NCI-H2196 (cell line): ENCODE measurements around the gene TRAPPC4.
"Not testable (repeated sequence)": the region's sequence is repeated elsewhere in the genome, so short reads cannot be mapped to it uniquely, and the experiment has no call there.

ENCODE experiments used
- DNase-seq: peaks from one replicate; lab custom pipeline; 2025; ENCODE audit not compliant: unreplicated experiment; lab: John Stamatoyannopoulos, UW

TRAPPC4 gene

GRCh38 chr11:119030329-119031047 lies 11.9 kb downstream of the TRAPPC4 start, which contains the start of gene SLC37A4:
TSS of gene SLC37A4 (minus strand) at chr11:119030877.
- DNase-seq: peak; percentile 98

GRCh38 chr11:119031912-119032280 lies 13.3 kb downstream of the TRAPPC4 start:
- no peak for DNase-seq

GRCh38 chr11:119033421-119033820 lies 14.9 kb downstream of the TRAPPC4 start:
- DNase-seq: not testable (repeated sequence)

GRCh38 chr11:119034813-119035212 lies 16.2 kb downstream of the TRAPPC4 start:
- DNase-seq: no peak

GRCh38 chr11:119038884-119039283 lies 20.3 kb downstream of the TRAPPC4 start:
- no peak for DNase-seq

- not testable (repeated sequence) for DNase-seq
These were observed 20.9 kb downstream of the TRAPPC4 start for GRCh38 chr11:119039471-119039870.

- DNase-seq: no peak
These were observed 23.4 kb downstream of the TRAPPC4 start for GRCh38 chr11:119041821-119042514.

- no peak for DNase-seq
These were observed 24.4 kb downstream of the TRAPPC4 start for GRCh38 chr11:119042927-119043326.

GRCh38 chr11:119044708-119045107 lies 26.1 kb downstream of the TRAPPC4 start:
- no peak for DNase-seq

GRCh38 chr11:119046489-119046888 lies 27.9 kb downstream of the TRAPPC4 start:
- no peak for DNase-seq

GRCh38 chr11:119047205-119047604 lies 28.6 kb downstream of the TRAPPC4 start:
- no peak for DNase-seq

- no peak for DNase-seq
These were observed 30.1 kb downstream of the TRAPPC4 start for GRCh38 chr11:119048644-119049043.

- DNase-seq: no peak
These were observed 30.5 kb downstream of the TRAPPC4 start for GRCh38 chr11:119049081-119049480.

GRCh38 chr11:119051440-119052162 lies 33.0 kb downstream of the TRAPPC4 start:
- DNase-seq: no peak

GRCh38 chr11:119052163-119052814 lies 33.7 kb downstream of the TRAPPC4 start:
- DNase-seq: no peak

- DNase-seq: no peak
These were observed 35.9 kb downstream of the TRAPPC4 start for GRCh38 chr11:119054418-119054817.

GRCh38 chr11:119055901-119056300 lies 37.3 kb downstream of the TRAPPC4 start:
- DNase-seq: no peak

- no peak for DNase-seq
These were observed 37.9 kb downstream of the TRAPPC4 start for GRCh38 chr11:119056421-119056999.

- peak; percentile 96 for DNase-seq
These were observed 38.6 kb downstream of the TRAPPC4 start, which contains the start of gene HYOU1 for GRCh38 chr11:119057000-119057769. TSS of gene HYOU1 (minus strand) at chr11:119057205. CDS start at chr11:119056160, 1,045 bp downstream.

GRCh38 chr11:119059128-119059527 lies 40.6 kb downstream of the TRAPPC4 start:
- DNase-seq: not testable (repeated sequence)
